Measurements from ENCODE around the gene TJP1. TPM values are rescaled to one million over a fixed set of nuclear protein-coding genes. Genes with fewer than 3 reads are reported as not detected.
A peak's percentile ranks its signal among the peaks of the same experiment; 100 is the strongest.

TJP1 gene
- total and polyA plus RNA-seq, 9 of the 15 experiments (the other 6 are each of a cell fraction or from before 2014, with no cell fraction given) = 9.1 to 39.3 (median 28.0) TPM

- peaks cover 6 to 8% of the 10 kb centered on the region in 2 experiments for H3K4me1 ChIP-seq (replicated peaks in 1 of 2; ENCODE audit: control insufficient read depth in 2 of 2, insufficient read depth in 2 of 2, low read length in 2 of 2)
Observed at GRCh38 chr15:29820394-29821154, 1.7 kb downstream of the TJP1 start.

More at GRCh38 chr15:29820394-29821154, 1.7 kb downstream of the TJP1 start:
- 4% methylated on average over 9 of the region's 9 CpGs for WGBS (ENCODE audit: insufficient coverage, low coverage, missing lambda C conversion rate)
- TF ChIP-seq MTF1 (CRISPR knock-in tag; IDR thresholded peaks at IDR 0.05; ENCODE audit: borderline replicate concordance) = no peak
- no peak for TF ChIP-seq ELF1 (tag; IDR thresholded peaks at IDR 0.05)
- TF ChIP-seq ADNP (tag; IDR thresholded peaks at IDR 0.05) = no peak
- TF ChIP-seq, protein P1, sequence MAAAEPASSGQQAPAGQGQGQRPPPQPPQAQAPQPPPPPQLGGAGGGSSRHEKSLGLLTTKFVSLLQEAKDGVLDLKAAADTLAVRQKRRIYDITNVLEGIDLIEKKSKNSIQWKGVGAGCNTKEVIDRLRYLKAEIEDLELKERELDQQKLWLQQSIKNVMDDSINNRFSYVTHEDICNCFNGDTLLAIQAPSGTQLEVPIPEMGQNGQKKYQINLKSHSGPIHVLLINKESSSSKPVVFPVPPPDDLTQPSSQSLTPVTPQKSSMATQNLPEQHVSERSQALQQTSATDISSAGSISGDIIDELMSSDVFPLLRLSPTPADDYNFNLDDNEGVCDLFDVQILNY (CRISPR knock-in tag; IDR thresholded peaks at IDR 0.05) = no peak
- TF ChIP-seq SMARCA5 (IDR thresholded peaks at IDR 0.05) = no peak
- TF ChIP-seq, protein P2, sequence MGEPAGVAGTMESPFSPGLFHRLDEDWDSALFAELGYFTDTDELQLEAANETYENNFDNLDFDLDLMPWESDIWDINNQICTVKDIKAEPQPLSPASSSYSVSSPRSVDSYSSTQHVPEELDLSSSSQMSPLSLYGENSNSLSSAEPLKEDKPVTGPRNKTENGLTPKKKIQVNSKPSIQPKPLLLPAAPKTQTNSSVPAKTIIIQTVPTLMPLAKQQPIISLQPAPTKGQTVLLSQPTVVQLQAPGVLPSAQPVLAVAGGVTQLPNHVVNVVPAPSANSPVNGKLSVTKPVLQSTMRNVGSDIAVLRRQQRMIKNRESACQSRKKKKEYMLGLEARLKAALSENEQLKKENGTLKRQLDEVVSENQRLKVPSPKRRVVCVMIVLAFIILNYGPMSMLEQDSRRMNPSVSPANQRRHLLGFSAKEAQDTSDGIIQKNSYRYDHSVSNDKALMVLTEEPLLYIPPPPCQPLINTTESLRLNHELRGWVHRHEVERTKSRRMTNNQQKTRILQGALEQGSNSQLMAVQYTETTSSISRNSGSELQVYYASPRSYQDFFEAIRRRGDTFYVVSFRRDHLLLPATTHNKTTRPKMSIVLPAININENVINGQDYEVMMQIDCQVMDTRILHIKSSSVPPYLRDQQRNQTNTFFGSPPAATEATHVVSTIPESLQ (CRISPR knock-in tag; IDR thresholded peaks at IDR 0.05) = no peak
- TF ChIP-seq E2F3 (CRISPR knock-in tag; IDR thresholded peaks at IDR 0.05) = no peak
- TF ChIP-seq ZNF282 (CRISPR knock-in tag; IDR thresholded peaks at IDR 0.05) = no peak
- no peak for TF ChIP-seq KAT7 (CRISPR knock-in tag; IDR thresholded peaks at IDR 0.05; ENCODE audit: borderline replicate concordance)
- no peak for TF ChIP-seq ZNF384 (IDR thresholded peaks at IDR 0.05; ENCODE audit: low read depth, low read length)
- no peak for TF ChIP-seq SAFB (IDR thresholded peaks at IDR 0.05; ENCODE audit: borderline replicate concordance, low read depth, low read length)
- TF ChIP-seq, protein P3, sequence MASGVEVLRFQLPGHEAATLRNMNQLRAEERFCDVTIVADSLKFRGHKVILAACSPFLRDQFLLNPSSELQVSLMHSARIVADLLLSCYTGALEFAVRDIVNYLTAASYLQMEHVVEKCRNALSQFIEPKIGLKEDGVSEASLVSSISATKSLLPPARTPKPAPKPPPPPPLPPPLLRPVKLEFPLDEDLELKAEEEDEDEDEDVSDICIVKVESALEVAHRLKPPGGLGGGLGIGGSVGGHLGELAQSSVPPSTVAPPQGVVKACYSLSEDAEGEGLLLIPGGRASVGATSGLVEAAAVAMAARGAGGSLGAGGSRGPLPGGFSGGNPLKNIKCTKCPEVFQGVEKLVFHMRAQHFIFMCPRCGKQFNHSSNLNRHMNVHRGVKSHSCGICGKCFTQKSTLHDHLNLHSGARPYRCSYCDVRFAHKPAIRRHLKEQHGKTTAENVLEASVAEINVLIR (CRISPR knock-in tag; IDR thresholded peaks at IDR 0.05) = no peak
- TF ChIP-seq KLF10 (CRISPR knock-in tag; IDR thresholded peaks at IDR 0.05) = no peak
- no peak for TF ChIP-seq FOXJ3 (CRISPR knock-in tag; IDR thresholded peaks at IDR 0.05)
- TF ChIP-seq FOXA3 (CRISPR knock-in tag; conservative IDR thresholded peaks at IDR 0.05 in 1 of 2, IDR thresholded peaks at IDR 0.05 in 1 of 2) = no peak
- no peak for TF ChIP-seq XRCC3 (IDR thresholded peaks at IDR 0.05)
- no peak for TF ChIP-seq RFX1 (IDR thresholded peaks at IDR 0.05)
- no peak for TF ChIP-seq POU5F1 (IDR thresholded peaks at IDR 0.05; ENCODE audit: borderline replicate concordance, low read depth, low read length, partially characterized antibody)
- TF ChIP-seq RBM17 (IDR thresholded peaks at IDR 0.05; ENCODE audit: borderline replicate concordance, low read depth, low read length) = no peak
- Histone ChIP-seq H3K27me3 (ENCODE audit: control insufficient read depth in 2 of 2, insufficient read depth in 2 of 2, low read length in 2 of 2) (no peaks in the 10 kb centered on the region), H3K9me1 (ENCODE audit: control insufficient read depth, insufficient read depth, low read length) (no peaks in the 10 kb centered on the region), H3K79me2 (ENCODE audit: control insufficient read depth, insufficient read depth, low read length) (peaks cover 57% of the 10 kb centered on the region), H3K9me3 (replicated peaks; ENCODE audit: control insufficient read depth, insufficient read depth, low read depth, low read length) (no peaks in the 10 kb centered on the region), H3K9ac (ENCODE audit: insufficient read depth in 1 of 2, low read depth in 2 of 2, low read length in 2 of 2) (peak overlapping the region in 1 of 2 experiments; percentile 66; a peak in 2 of 4 replicates), H2AFZ (ENCODE audit: low read depth, low read length) (no peak overlapping the region), H3K36me3 (ENCODE audit: control insufficient read depth, insufficient read depth, low read length) (no peaks in the 10 kb centered on the region), H3K4me3 (peak overlapping the region; percentile 76), H3K4me2 (ENCODE audit: insufficient read depth, low read length) (peak overlapping the region; percentile 74), H3K27ac (ENCODE audit: extremely low read depth, low read depth, low read length) (peak overlapping the region; percentile 59; the same call in 2 of the 3 replicates), H4K20me1 (replicated peaks; ENCODE audit: control insufficient read depth, insufficient read depth, low read length) (0 out of 2 replicates have a peak, but pooled peaks cover 5% of the 10 kb centered on the region)
- intact Hi-C loops (cut with micrococcal nuclease) = no loop called here
- TSS peak; percentile 43 for BruUV-seq (replicated peaks)
- no peak for ATAC-seq
- ChIA-PET CTCF (ENCODE audit: low intra/inter-chr PET ratio) (no interaction called here), POLR2A (interaction anchor here (0.6 to 1.2 kb wide), 9 partner anchors 9 to 190 kb away, joined by 3 to 7 read pairs (median 3); no protein-coding TSS in a partner anchor)
- in situ Hi-C loops (cut with MboI) = no loop called here
- no peak for DNase-seq (ENCODE audit: extremely low read depth in 1 of 4, low spot score in 3 of 4)
- FAIRE-seq = no peak
